ENCODE data around the gene ZBTB5. TPM values are rescaled to one million over a fixed set of nuclear protein-coding genes. Genes with fewer than 3 reads are reported as not detected.

ZBTB5 gene
- total and polyA plus RNA-seq, 2 of the 8 experiments (the other 6 are each of a cell fraction or from before 2014, with no cell fraction given), result 13.3 to 14.5 TPM

DNA sequence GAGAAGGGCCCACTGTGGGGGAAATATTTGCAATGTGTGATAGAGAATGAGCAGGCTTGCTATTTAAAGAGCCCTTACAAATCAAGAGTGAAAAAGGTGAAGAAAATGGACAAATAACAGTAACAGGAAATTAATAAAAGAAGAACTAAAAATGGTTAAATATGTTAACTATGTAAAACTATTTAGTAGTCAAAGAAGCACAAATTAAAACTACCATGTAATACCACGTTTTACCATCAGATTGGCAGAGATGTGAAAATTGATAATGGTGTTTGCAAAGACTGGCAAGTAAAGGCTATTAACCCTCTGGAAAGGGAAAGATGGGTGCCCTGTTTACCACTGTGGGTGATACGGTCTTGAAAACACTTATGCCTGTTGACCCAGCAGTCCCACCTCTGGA is 65.9 kb downstream of the ZBTB5 start (continued):
- TF ChIP-seq, protein P1, sequence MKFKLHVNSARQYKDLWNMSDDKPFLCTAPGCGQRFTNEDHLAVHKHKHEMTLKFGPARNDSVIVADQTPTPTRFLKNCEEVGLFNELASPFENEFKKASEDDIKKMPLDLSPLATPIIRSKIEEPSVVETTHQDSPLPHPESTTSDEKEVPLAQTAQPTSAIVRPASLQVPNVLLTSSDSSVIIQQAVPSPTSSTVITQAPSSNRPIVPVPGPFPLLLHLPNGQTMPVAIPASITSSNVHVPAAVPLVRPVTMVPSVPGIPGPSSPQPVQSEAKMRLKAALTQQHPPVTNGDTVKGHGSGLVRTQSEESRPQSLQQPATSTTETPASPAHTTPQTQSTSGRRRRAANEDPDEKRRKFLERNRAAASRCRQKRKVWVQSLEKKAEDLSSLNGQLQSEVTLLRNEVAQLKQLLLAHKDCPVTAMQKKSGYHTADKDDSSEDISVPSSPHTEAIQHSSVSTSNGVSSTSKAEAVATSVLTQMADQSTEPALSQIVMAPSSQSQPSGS (IDR thresholded peaks at IDR 0.05; ENCODE audit: low read length), result no peak
- TF ChIP-seq CREB1 (IDR thresholded peaks at IDR 0.05) (no peak), CBX8 (IDR thresholded peaks at IDR 0.05; ENCODE audit: borderline replicate concordance, low read depth, low read length) (no peak), KDM1A (IDR thresholded peaks at IDR 0.05; ENCODE audit: borderline replicate concordance, low read length) (no peak)

Measured in H1 (cell line).